NB4 (cell line): Measurements from ENCODE around the gene TFAP2D.

Experiments
- DNase-seq: peaks from one replicate; pipeline ENCODE4 v3.0.0; 2010; ENCODE audit warnings: low read depth
- H3K4me3 ChIP-seq: one replicate; pipeline ENCODE4 v1.5.1; 2011; ENCODE audit warnings: mild to moderate bottlenecking, low read depth, low read length, moderate library complexity
- MYC ChIP-seq: IDR thresholded peaks from 2 replicates; pipeline ENCODE4 v1.6.1; 2011; ENCODE audit warnings: low read depth, low read length
- POLR2A ChIP-seq: IDR thresholded peaks from 2 replicates; pipeline ENCODE4 v1.6.1; 2011; ENCODE audit warnings: mild to moderate bottlenecking; ENCODE audit not compliant: insufficient read length; ENCODE audit errors: extremely low read depth
- TF ChIP-seq, protein P1 (sequence below): IDR thresholded peaks from one replicate; pipeline ENCODE4 v1.5.1; 2012; ENCODE audit warnings: low read depth, low read length
- TF ChIP-seq, protein P2 (sequence below): IDR thresholded peaks from 2 replicates; pipeline ENCODE4 v1.6.1; 2011; ENCODE audit warnings: low read depth, low read length

Gene TFAP2D

GRCh38 chr6:50698546-50698945 lies 14.8 kb upstream of the TFAP2D start:
- no peak for DNase-seq
- H3K4me3 ChIP-seq = no peak overlapping the region
- TF ChIP-seq, protein P1, sequence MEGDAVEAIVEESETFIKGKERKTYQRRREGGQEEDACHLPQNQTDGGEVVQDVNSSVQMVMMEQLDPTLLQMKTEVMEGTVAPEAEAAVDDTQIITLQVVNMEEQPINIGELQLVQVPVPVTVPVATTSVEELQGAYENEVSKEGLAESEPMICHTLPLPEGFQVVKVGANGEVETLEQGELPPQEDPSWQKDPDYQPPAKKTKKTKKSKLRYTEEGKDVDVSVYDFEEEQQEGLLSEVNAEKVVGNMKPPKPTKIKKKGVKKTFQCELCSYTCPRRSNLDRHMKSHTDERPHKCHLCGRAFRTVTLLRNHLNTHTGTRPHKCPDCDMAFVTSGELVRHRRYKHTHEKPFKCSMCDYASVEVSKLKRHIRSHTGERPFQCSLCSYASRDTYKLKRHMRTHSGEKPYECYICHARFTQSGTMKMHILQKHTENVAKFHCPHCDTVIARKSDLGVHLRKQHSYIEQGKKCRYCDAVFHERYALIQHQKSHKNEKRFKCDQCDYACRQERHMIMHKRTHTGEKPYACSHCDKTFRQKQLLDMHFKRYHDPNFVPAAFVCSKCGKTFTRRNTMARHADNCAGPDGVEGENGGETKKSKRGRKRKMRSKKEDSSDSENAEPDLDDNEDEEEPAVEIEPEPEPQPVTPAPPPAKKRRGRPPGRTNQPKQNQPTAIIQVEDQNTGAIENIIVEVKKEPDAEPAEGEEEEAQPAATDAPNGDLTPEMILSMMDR = no peak
- TF ChIP-seq POLR2A (no peak), MYC (no peak)
- TF ChIP-seq, protein P2, sequence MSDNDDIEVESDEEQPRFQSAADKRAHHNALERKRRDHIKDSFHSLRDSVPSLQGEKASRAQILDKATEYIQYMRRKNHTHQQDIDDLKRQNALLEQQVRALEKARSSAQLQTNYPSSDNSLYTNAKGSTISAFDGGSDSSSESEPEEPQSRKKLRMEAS = no peak

GRCh38 chr6:50699051-50699775 lies 14.1 kb upstream of the TFAP2D start:
- TF ChIP-seq, protein P1 = no peak
- TF ChIP-seq, protein P2 = peak; percentile 64
- DNase-seq = peak; percentile 6
- H3K4me3 ChIP-seq = no peak overlapping the region

DNA sequence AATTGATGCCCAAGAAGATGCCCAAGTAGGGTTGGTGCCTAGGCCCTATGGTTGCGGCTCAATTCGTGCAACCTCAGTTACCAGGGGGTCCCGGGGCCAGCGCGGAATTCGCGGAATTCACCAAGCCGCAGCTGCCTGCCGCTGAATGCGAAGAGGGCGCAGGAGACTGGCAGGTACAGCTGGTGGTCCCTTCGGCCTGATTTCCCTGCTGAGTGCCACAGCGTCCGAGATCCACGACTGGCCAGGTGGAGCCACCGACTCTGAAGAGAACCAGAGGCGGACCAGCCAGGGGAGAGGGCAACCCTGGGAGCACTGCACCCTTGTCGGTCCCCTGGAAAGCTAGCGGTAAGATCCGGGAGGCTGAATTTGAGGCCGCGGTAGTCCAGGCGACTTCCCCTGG lies 6.8 kb upstream of the TFAP2D start:
- no peak for TF ChIP-seq POLR2A
- no peak for TF ChIP-seq MYC
- TF ChIP-seq, protein P1 = no peak
- TF ChIP-seq, protein P2 = no peak
- no peak for DNase-seq
- no peak overlapping the region for H3K4me3 ChIP-seq

GRCh38 chr6:50707191-50707590 lies 6.1 kb upstream of the TFAP2D start:
- TF ChIP-seq POLR2A (no peak), MYC (no peak)
- TF ChIP-seq, protein P1 = no peak
- TF ChIP-seq, protein P2 = no peak
- no peak overlapping the region for H3K4me3 ChIP-seq
- no peak for DNase-seq

DNA sequence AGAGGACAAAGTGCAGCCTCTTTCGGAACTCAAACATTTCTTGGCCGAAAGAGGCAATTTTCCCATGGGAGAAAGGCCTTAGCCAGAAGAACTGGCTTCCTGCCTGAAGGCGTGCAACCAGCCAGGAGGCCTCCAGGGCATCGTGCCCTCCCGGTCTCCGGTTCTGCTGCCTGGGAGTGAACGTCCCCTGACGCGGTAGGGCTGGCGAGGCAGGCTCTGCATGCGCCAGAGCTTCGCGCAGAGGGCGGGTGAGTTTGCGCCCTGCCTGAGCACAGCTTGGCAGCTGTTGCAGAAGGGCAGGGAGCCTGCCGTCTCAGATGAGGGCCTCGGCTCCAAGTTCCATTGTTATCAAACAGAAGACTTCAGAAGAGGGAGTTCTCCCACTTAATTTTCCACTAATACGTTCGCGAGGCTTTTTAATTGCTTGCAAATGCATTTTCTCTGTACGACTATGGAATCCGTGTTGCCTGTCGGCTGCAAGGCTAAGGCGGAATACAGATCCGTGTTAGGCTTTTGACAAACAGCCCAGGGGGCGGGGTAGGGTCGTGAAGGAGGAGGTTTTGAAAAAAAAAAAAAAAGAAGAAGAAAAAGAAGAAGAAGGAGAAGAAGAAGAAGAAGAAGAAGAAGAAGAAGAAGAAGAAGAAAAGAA lies 5.5 kb upstream of the TFAP2D start:
- H3K4me3 ChIP-seq = no peak overlapping the region
- TF ChIP-seq MYC = no peak
- TF ChIP-seq POLR2A = no peak
- TF ChIP-seq, protein P1 = no peak
- TF ChIP-seq, protein P2 = no peak
- DNase-seq = no peak
